Measurements from ENCODE around the gene SEMA4D. TPM values are rescaled to one million over a fixed set of nuclear protein-coding genes. Genes with fewer than 3 reads are reported as not detected.

Gene SEMA4D
- total and polyA plus RNA-seq, 2 donors, result 9.1 to 14.0 TPM

- Histone ChIP-seq H3K36me3 (ENCODE audit: insufficient read depth) (no peaks in the 10 kb centered on the region), H3K4me3 (ENCODE audit: low read depth, low read length) (no peak overlapping the region), H3K4me1 (ENCODE audit: insufficient read depth) (no peaks in the 10 kb centered on the region), H3K27ac (ENCODE audit: low read depth) (no peak overlapping the region)
- 61% methylated on average over 5 of the region's 5 CpGs for WGBS
- no peak for DNase-seq (ENCODE audit: extremely low spot score)
Observed at GRCh38 chr9:89502671-89503070, 4.8 kb upstream of the SEMA4D start.

GRCh38 chr9:89502038-89502601 lies 4.2 kb upstream of the SEMA4D start:
- Histone ChIP-seq H3K27ac (ENCODE audit: low read depth) (no peak overlapping the region), H3K36me3 (ENCODE audit: insufficient read depth) (no peaks in the 10 kb centered on the region), H3K4me3 (ENCODE audit: low read depth, low read length) (no peak overlapping the region), H3K4me1 (ENCODE audit: insufficient read depth) (no peaks in the 10 kb centered on the region)
- 60% methylated on average over 6 of the region's 6 CpGs for WGBS
- DNase-seq (ENCODE audit: extremely low spot score), result no peak

GRCh38 chr9:89501311-89501898 lies 3.5 kb upstream of the SEMA4D start:
- 76% methylated on average over 12 of the region's 12 CpGs for WGBS
- no peaks in the 10 kb centered on the region for H3K36me3 ChIP-seq (ENCODE audit: insufficient read depth)
- no peak for DNase-seq (ENCODE audit: extremely low spot score)
- H3K4me1 ChIP-seq (ENCODE audit: insufficient read depth), result no peaks in the 10 kb centered on the region
- no peak overlapping the region for H3K27ac ChIP-seq (ENCODE audit: low read depth)
- H3K4me3 ChIP-seq (ENCODE audit: low read depth, low read length), result no peak overlapping the region

GRCh38 chr9:89500008-89500407 lies 2.1 kb upstream of the SEMA4D start:
- 83% methylated on average over 5 of the region's 5 CpGs for WGBS
- no peak overlapping the region for H3K27ac ChIP-seq (ENCODE audit: low read depth)
- H3K4me3 ChIP-seq (ENCODE audit: low read depth, low read length), result no peak overlapping the region
- no peaks in the 10 kb centered on the region for H3K4me1 ChIP-seq (ENCODE audit: insufficient read depth)
- H3K36me3 ChIP-seq (ENCODE audit: insufficient read depth), result no peaks in the 10 kb centered on the region
- DNase-seq (ENCODE audit: extremely low spot score), result no peak

- DNase-seq (ENCODE audit: extremely low spot score), result no peak
- H3K4me1 ChIP-seq (ENCODE audit: insufficient read depth), result no peaks in the 10 kb centered on the region
- no peak overlapping the region for H3K27ac ChIP-seq (ENCODE audit: low read depth)
- no peaks in the 10 kb centered on the region for H3K36me3 ChIP-seq (ENCODE audit: insufficient read depth)
- 90% methylated on average over 7 of the region's 7 CpGs for WGBS
- no peak overlapping the region for H3K4me3 ChIP-seq (ENCODE audit: low read depth, low read length)
Observed at GRCh38 chr9:89498852-89499480, 1.1 kb upstream of the SEMA4D start.

- WGBS, result 4% methylated on average over 67 of the region's 67 CpGs
- H3K27ac ChIP-seq (ENCODE audit: low read depth), result peak overlapping the region; percentile 78
- DNase-seq (ENCODE audit: extremely low spot score), result no peak
Observed at GRCh38 chr9:89497257-89497963, 503 bp downstream of the SEMA4D start.

GRCh38 chr9:89496645-89497256 lies 1.2 kb downstream of the SEMA4D start:
- no peak overlapping the region for H3K27ac ChIP-seq (ENCODE audit: low read depth)
- no peaks in the 10 kb centered on the region for H3K4me1 ChIP-seq (ENCODE audit: insufficient read depth)
- WGBS, result 48% methylated on average over 14 of the region's 14 CpGs
- DNase-seq (ENCODE audit: extremely low spot score), result no peak
- H3K4me3 ChIP-seq (ENCODE audit: low read depth, low read length), result peak overlapping the region; percentile 96
- no peaks in the 10 kb centered on the region for H3K36me3 ChIP-seq (ENCODE audit: insufficient read depth)

More at GRCh38 chr9:89497257-89497963, 503 bp downstream of the SEMA4D start:
- H3K4me3 ChIP-seq (ENCODE audit: low read depth, low read length), result peak overlapping the region; percentile 96
- no peaks in the 10 kb centered on the region for H3K4me1 ChIP-seq (ENCODE audit: insufficient read depth)
- no peaks in the 10 kb centered on the region for H3K36me3 ChIP-seq (ENCODE audit: insufficient read depth)

- Histone ChIP-seq H3K27ac (ENCODE audit: low read depth) (no peak overlapping the region), H3K4me1 (ENCODE audit: insufficient read depth) (no peaks in the 10 kb centered on the region), H3K4me3 (ENCODE audit: low read depth, low read length) (peak overlapping the region; percentile 96), H3K36me3 (ENCODE audit: insufficient read depth) (no peaks in the 10 kb centered on the region)
- 74% methylated on average over 12 of the region's 12 CpGs for WGBS
- no peak for DNase-seq (ENCODE audit: extremely low spot score)
Observed at GRCh38 chr9:89495824-89496560, 1.9 kb downstream of the SEMA4D start.

- Histone ChIP-seq H3K4me1 (ENCODE audit: insufficient read depth) (no peaks in the 10 kb centered on the region), H3K27ac (ENCODE audit: low read depth) (no peak overlapping the region), H3K4me3 (ENCODE audit: low read depth, low read length) (no peak overlapping the region), H3K36me3 (ENCODE audit: insufficient read depth) (no peaks in the 10 kb centered on the region)
- 86% methylated on average over 5 of the region's 5 CpGs for WGBS
- DNase-seq (ENCODE audit: extremely low spot score), result no peak
Observed at GRCh38 chr9:89494199-89494598, 3.7 kb downstream of the SEMA4D start.

- WGBS, result 82% methylated on average over 2 of the region's 2 CpGs
- Histone ChIP-seq H3K27ac (ENCODE audit: low read depth) (no peak overlapping the region), H3K4me1 (ENCODE audit: insufficient read depth) (no peaks in the 10 kb centered on the region), H3K36me3 (ENCODE audit: insufficient read depth) (no peaks in the 10 kb centered on the region), H3K4me3 (ENCODE audit: low read depth, low read length) (no peak overlapping the region)
- no peak for DNase-seq (ENCODE audit: extremely low spot score)
Observed at GRCh38 chr9:89493671-89494070, 4.2 kb downstream of the SEMA4D start.

GRCh38 chr9:89493181-89493580 lies 4.7 kb downstream of the SEMA4D start:
- no peak for DNase-seq (ENCODE audit: extremely low spot score)
- WGBS, result 71% methylated on average over 6 of the region's 6 CpGs
- no peaks in the 10 kb centered on the region for H3K4me1 ChIP-seq (ENCODE audit: insufficient read depth)
- no peaks in the 10 kb centered on the region for H3K36me3 ChIP-seq (ENCODE audit: insufficient read depth)
- no peak overlapping the region for H3K4me3 ChIP-seq (ENCODE audit: low read depth, low read length)
- no peak overlapping the region for H3K27ac ChIP-seq (ENCODE audit: low read depth)

GRCh38 chr9:89492586-89492985 lies 5.3 kb downstream of the SEMA4D start:
- Histone ChIP-seq H3K36me3 (ENCODE audit: insufficient read depth) (no peaks in the 10 kb centered on the region), H3K4me3 (ENCODE audit: low read depth, low read length) (no peak overlapping the region), H3K4me1 (ENCODE audit: insufficient read depth) (no peaks in the 10 kb centered on the region), H3K27ac (ENCODE audit: low read depth) (no peak overlapping the region)
- DNase-seq (ENCODE audit: extremely low spot score), result no peak
- 96% methylated on average over 9 of the region's 9 CpGs for WGBS

GRCh38 chr9:89491694-89492093 lies 6.2 kb downstream of the SEMA4D start:
- no peaks in the 10 kb centered on the region for H3K4me1 ChIP-seq (ENCODE audit: insufficient read depth)
- 89% methylated on average over 9 of the region's 9 CpGs for WGBS

More at GRCh38 chr9:89491694-89492093, 6.2 kb downstream of the SEMA4D start:
- DNase-seq (ENCODE audit: extremely low spot score), result no peak
- Histone ChIP-seq H3K36me3 (ENCODE audit: insufficient read depth) (no peaks in the 10 kb centered on the region), H3K27ac (ENCODE audit: low read depth) (no peak overlapping the region), H3K4me3 (ENCODE audit: low read depth, low read length) (no peak overlapping the region)

All from urinary bladder (tissue), 4 donors.